Mammary microvascular endothelial cell (primary cell): Measurements from ENCODE around the gene PCDHGB7. TPM values are rescaled to one million over a fixed set of nuclear protein-coding genes. Genes with fewer than 3 reads are reported as not detected.

Experiments used
- total RNA-seq: library from RNA; depleted of rRNA; stranded (reverse); fragments of >200 nt; gene quantifications from 2 replicates; pipeline ENCODE4 v1.2.3, GENCODE V29; 2015

The PCDHGB7 gene
- 3.1 and 5.3 TPM in 2 replicates for total RNA-seq

GRCh38 chr5:141417494-141418172, at the start of gene PCDHGB7:
PCDHGB7 (plus strand) TSS chr5:141417677; CDS start chr5:141417860, 183 bp downstream.

GRCh38 chr5:141369994-141370848, 47.3 kb upstream of the PCDHGB7 start, which contains the start of gene PCDHGB3:
PCDHGB3 (plus strand) TSS chr5:141370242; CDS start chr5:141370395, 153 bp downstream.

GRCh38 chr5:141373673-141374317, 43.7 kb upstream of the PCDHGB7 start, which contains the start of gene PCDHGA6:
PCDHGA6 (plus strand) TSS chr5:141373891; CDS start chr5:141374084, 193 bp downstream.

GRCh38 chr5:141382469-141383294, 34.8 kb upstream of the PCDHGB7 start, which contains the start of gene PCDHGA7:
PCDHGA7 (plus strand) TSS chr5:141382742; CDS start chr5:141382900, 158 bp downstream.

GRCh38 chr5:141387557-141388311, 29.7 kb upstream of the PCDHGB7 start, which contains the start of gene PCDHGB4:
PCDHGB4 (plus strand) TSS chr5:141387698; CDS start chr5:141387885, 187 bp downstream.

GRCh38 chr5:141392429-141393198, 24.9 kb upstream of the PCDHGB7 start, which contains the start of gene PCDHGA8:
PCDHGA8 (plus strand) TSS chr5:141392633; CDS start chr5:141392814, 181 bp downstream.

GRCh38 chr5:141397756-141398551, 19.5 kb upstream of the PCDHGB7 start, which contains the start of gene PCDHGB5:
PCDHGB5 (plus strand) TSS chr5:141397947; CDS start chr5:141398128, 181 bp downstream.

GRCh38 chr5:141402553-141403243, 14.8 kb upstream of the PCDHGB7 start, which contains the start of gene PCDHGA9:
PCDHGA9 (plus strand) TSS chr5:141402778; CDS start chr5:141402953, 175 bp downstream.

GRCh38 chr5:141407790-141408505, 9.5 kb upstream of the PCDHGB7 start, which contains the start of gene PCDHGB6:
PCDHGB6 (plus strand) TSS chr5:141408021; CDS start chr5:141408203, 182 bp downstream.

GRCh38 chr5:141412854-141413539, 4.5 kb upstream of the PCDHGB7 start, which contains the start of gene PCDHGA10:
PCDHGA10 (plus strand) TSS chr5:141412987; CDS start chr5:141413176, 189 bp downstream.

GRCh38 chr5:141420855-141421488, 3.5 kb downstream of the PCDHGB7 start, which contains the start of gene PCDHGA11:
PCDHGA11 (plus strand) TSS chr5:141421051; CDS start chr5:141421228, 177 bp downstream.

GRCh38 chr5:141430332-141431113, 13.0 kb downstream of the PCDHGB7 start, which contains the start of gene PCDHGA12:
PCDHGA12 (plus strand) TSS chr5:141430507; CDS start chr5:141430760, 253 bp downstream.

